GM18520 (cell line): ENCODE results near the gene PPP1R14C.

Experiments used
- ATAC-seq: cut with Tn5 transposase; IDR thresholded peaks from one replicate; pipeline ENCODE4 v1.9.1; 2021; ENCODE audit not compliant: unreplicated experiment

The PPP1R14C gene

GRCh38 chr6:150189122-150189521, 46.3 kb downstream of the PPP1R14C start:
- no peak for ATAC-seq

DNA sequence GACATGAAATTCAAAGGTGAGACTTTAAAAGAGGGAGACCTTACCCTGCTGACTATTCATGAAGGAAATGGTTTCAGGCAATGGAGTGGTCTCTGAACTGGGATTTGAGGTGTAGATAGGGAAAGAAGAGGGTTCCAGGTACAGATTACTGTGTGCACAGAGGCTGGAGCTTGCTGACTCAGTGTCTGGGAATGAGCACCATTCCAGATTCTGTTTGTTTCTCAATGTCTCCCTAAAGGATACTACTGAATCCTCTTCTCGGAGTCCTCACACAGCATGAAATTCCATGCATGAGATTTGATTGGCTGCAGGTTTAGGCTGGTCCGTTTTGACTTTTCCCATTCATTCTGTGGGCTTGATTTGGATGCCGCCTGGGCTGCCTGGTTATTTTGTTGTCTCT, 49.0 kb downstream of the PPP1R14C start:
- ATAC-seq, result no peak

- no peak for ATAC-seq
These were observed 51.4 kb downstream of the PPP1R14C start for GRCh38 chr6:150194195-150194594.

DNA sequence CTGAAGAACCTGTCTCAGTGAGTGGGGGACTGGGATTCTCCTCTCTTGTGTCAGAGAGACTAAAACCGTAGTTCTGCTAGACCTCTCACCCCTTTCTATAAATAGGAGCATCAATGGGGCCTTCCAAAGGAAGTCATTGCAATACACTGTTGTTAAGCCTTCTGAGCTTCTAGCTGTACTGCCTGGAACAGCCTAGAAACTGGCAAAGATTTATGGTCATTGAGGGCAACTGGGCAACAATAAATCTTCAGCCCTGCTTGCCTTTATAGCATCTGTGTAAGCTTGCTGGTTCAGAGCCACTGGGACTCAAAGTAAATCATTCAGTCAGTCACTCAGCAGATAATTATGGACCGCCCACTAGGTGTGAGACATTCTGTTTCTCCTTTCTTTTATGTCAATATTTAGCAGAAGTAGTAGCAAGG, 53.2 kb downstream of the PPP1R14C start:
- ATAC-seq, result no peak

- no peak for ATAC-seq
These were observed 54.3 kb downstream of the PPP1R14C start for GRCh38 chr6:150196942-150197745.

- ATAC-seq, result no peak
These were observed 55.7 kb downstream of the PPP1R14C start for GRCh38 chr6:150198532-150198931.

GRCh38 chr6:150199241-150199640, 56.4 kb downstream of the PPP1R14C start:
- no peak for ATAC-seq

DNA sequence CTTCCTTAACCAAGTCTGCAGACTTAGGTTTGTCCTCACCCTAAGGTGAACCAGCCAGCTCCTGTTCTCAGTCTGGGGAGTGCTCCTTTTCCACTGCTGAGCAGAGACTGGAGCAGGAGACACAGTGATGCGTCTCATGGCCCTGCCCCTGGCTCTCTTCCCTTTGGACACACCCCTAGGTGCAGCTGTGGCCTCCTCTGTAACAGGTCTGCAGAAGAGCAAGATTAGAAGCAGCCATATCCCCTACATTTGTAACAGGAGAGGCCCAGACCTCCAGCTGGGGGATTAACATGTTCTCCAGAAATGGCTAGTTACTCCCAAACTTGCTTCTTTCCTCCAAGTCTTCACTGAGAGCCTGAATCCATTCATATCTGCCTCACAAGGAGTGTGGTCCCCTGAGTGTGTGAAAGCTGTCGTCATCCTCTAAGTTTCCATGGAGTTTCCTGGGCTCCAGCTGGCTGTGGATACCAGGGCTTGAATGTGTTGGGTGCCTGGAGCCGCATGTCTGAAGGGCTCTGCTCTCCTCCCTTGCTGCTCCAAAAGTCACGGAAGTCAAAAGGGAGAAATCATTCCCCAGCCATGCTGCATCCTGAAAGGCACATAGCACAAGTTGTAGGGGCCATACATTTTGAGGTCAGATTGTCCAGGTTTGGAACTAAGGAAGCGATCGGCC, 57.7 kb downstream of the PPP1R14C start:
- no peak for ATAC-seq

GRCh38 chr6:150201285-150201684, 58.4 kb downstream of the PPP1R14C start:
- ATAC-seq, result no peak

DNA sequence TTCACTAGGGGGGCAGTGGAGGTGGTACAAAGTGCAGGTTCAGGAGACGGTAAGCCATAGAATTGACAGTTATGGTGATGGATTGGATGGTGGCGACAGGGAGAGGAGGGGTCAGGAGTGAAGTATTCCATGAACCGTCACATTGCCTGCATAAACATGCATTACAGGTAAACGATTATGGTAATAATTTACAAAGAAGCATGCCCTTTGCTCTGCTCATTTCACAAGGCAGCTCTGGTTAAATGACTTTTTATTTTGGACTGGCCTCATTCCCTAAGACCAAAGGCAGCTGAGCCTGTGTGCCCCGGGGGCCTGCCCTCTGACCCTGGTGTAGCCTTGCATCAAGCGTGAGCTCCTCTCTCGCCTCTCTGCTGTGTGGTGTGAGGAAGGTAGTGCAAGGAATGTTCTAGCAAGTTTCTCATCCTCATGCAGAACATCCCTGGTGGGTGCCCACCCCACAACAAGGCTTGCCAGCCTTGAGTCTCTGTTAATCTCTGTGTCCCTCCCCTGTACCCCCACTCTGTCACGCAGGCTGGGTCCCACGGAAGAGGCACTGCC, 59.0 kb downstream of the PPP1R14C start:
- ATAC-seq, result no peak

DNA sequence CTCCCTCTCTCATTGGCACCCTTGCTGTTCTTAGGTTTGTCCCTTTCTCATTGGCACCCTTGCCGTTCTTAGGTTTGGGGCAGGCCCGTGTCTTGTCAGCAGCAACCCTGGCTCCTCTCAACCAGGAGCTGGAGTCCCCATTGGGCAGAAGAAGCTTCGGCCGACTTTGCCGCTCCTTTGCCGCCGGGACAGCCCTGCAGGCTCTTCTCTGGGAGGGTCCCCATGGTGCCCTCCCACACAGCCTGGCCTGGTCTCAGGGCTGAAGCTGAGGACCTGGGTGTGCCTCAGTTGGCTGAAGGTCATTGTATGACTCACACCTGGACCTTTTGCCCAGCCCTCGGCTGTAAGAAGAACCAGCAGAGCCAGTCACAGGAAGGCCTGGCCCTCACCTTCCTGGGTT, 59.6 kb downstream of the PPP1R14C start:
- ATAC-seq, result no peak

GRCh38 chr6:150202934-150203333, 60.1 kb downstream of the PPP1R14C start:
- ATAC-seq, result no peak

GRCh38 chr6:150203378-150203777, 60.5 kb downstream of the PPP1R14C start:
- ATAC-seq, result no peak

DNA sequence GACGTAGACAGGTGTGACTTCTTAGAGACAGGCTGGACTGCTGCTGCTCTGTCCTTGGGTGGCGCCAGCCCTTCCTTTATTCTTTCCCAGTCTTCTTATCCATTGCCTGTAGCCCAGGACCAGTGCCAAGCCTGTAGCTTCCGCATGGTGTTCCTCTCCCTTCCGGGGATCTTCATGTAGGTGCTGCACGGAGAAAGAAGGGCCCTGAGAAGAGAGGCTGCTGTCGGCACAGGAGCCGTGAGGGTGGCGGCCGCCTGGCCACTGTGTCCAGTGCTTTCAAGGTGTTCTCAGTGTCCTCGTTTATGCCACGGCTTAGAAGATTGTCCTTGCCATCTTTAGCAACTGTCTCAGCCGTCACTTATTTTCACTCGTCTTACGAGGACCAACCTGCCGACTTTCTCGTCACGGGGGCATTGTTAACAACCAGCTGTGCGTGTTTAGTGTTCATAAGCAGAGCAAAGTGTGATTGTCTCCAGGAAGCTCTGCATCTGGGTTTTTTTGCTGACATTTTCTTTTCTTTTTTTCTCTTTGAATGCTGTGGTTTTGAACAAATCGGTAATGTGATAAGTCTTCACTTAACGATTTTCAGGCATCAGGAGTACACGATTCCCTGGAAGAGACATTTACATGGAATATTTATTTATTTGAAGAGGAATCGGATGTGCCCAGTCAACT, 61.2 kb downstream of the PPP1R14C start:
- ATAC-seq, result no peak

DNA sequence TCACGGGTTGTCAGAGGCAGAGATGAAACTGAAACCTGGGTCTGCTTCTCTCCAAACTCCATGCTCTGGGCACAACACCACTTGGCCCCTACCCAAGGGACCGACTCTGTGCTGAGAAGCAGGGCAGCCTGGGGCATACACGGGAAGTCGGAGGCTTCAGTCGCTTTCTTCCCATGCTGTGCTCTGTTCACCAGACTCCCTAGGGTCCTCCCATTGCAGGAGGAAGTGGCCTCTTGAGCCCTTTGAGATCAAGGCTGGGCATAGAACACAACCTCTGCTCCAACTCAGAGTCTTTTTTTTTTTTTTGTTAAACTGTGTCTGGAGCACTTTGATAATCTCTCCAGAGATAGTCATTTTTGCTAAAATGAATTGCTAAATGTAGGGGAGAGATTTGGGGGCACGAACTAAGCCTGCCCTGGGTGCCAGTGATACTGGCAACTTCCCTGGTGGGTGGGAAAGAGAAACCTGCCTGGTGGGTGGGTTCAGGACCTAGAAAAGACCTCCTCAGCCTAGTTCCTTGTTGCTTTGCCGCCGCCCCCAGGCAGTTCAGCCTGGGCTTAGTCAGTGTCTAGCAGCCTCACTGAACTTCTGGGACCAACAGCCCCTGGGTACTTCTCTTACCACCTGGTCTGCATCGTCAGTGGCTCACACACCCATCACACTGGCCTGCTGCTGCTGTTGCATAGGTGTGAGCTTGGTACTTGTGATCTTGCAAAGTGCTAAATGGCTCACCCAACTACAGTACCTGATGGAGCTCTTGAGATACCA, 62.0 kb downstream of the PPP1R14C start:
- ATAC-seq, result no peak

GRCh38 chr6:150207931-150208570, 65.2 kb downstream of the PPP1R14C start:
- ATAC-seq, result no peak

GRCh38 chr6:150208611-150209352, 65.9 kb downstream of the PPP1R14C start:
- no peak for ATAC-seq

DNA sequence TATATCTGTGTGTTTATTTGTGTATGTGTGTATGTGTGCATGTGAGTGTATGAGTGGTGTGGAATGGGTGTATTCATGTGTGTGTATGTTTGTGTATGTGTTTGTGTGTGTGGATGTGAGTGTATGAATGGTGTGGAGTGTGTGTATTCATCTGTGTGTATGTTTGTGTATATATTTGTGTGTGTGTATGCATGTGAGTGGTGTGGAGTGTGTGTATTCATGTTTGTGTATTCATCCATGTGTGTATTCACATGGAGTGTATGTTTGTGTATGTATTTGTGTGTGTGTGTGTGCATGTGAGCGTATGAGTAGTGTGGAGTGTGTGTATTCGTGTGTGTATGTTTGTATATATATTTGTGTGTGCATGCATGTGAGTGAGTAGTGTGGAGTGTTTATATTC, 66.6 kb downstream of the PPP1R14C start:
- no peak for ATAC-seq

DNA sequence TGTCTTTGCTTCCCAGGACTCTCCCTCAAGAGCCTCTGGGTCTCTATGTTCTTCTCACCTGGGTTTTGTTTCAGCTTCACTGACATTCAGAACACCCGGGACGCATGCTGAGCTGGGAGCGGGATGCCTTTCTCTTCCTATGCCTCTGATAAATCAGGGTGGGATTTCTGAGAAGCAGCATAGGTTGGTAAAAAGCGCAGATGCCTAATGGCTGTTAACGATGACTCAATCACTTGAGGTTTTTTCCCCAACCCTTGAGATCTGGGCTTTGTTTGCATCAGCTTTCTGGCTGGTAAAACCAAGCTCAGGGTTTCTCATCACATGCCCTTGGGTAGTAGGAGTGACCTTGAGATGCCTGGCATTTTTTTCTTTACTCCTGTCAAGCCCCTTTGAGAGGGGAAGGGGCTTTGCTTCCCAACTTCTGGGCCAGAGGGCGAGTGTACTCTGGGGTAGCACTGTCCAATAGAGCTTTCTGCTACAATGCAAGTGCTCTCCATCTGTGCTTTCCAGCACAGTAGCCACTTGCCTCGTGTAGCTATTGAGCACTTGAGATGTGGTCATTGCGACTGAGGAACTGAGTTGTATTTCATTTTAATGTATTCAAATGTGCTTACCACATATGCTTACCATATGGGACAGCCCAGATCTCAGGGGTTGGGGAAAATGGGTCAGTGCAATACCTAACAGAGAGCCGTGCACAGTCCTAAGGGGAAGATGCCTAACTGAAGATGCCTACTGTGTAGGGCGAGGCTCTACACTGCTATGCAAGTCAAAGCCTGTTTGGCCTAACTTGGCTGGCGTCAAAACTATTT, 69.1 kb downstream of the PPP1R14C start:
- ATAC-seq, result no peak
